ENCODE data around the gene ACVR2B. TPM values are rescaled to one million over a fixed set of nuclear protein-coding genes. Genes with fewer than 3 reads are reported as not detected.
A peak's percentile ranks its signal among the peaks of the same experiment; 100 is the strongest.
"Not testable (repeated sequence)": the region's sequence is repeated elsewhere in the genome, so short reads cannot be mapped to it uniquely, and the experiment has no call there.

Gene ACVR2B
- total RNA-seq (2014; rRNA removed) (1.5 and 1.8 TPM in 2 replicates), Bru-seq, nascent RNA (percentile 56 among the genes with signal in this experiment), BruChase-seq, experiment 1, labeled RNA remaining after a 6-hour chase (percentile 63 among the genes with signal in this experiment), BruChase-seq, experiment 2, labeled RNA remaining after a 2-hour chase (percentile 68 among the genes with signal in this experiment)
- long read RNA-seq, full-length matches to known transcripts: 2 of 2 reads
- long read RNA-seq, partial matches to known transcripts: 0 of 2 reads
- long read RNA-seq, other reads (novel, unspliced or antisense): 0 of 2 reads

DNA sequence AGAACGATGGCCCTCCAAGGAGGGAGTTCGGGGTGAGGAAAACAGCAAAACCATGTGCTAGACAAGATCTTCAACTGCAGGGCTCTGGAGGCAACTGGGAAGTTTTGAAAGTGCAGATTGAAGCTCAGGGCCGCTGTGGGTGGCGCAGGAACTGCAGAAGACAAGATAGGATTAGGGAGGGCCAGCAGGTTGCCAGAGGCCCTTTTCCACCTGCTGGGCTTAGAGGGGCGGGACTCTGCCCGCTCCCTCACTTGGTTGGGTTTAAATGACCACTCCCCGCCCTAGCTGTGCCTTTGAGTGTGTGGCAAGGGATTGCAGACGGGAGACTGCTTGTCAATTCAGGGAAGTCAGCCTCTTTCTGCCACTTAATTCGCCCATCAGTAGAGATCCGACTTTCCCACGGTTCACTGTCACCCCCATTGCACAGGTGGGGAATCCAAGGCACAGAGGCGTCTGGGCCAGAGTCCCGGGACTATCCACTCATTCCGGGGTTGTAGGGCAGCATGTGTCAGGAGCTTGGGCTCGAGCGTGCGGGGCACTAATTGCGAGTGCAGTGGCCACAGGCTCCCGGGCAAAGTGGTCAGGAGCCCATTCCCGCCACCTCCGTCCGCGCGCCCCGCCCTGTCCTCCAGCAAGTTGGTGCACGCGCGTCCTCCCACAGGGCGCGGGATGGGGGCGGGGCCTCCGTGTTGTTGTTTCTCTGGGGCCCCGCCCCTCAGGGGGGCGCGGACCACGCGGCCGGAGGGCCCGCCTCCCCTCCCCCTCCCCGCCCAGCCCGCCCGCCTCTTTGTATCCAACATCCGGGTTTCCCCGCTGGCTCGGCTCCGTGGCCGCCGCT lies at the start of gene ACVR2B:
TSS of gene ACVR2B (plus strand) at position 816 of the 838 bp plus-strand sequence. CDS start 433 bp downstream, outside the sequence.
- H2AFZ ChIP-seq (ENCODE audit: low read length): peak within 1 kb of the TSS; percentile 92
- H3K9me2 ChIP-seq (replicated peaks; ENCODE audit: low read length): no peaks in the 10 kb centered on the region
- H3K9ac ChIP-seq (ENCODE audit: low read length): peak within 1 kb of the TSS; percentile 81
- no peaks in the 10 kb centered on the region for H3K36me3 ChIP-seq (ENCODE audit: low read depth, low read length)
- no peaks in the 10 kb centered on the region for H3F3A ChIP-seq (ENCODE audit: low read length, unreplicated experiment)
- no peak for TF ChIP-seq EZH2phosphoT487 (IDR thresholded peaks at IDR 0.05; ENCODE audit: borderline replicate concordance, low read length)
- TF ChIP-seq, protein P1, sequence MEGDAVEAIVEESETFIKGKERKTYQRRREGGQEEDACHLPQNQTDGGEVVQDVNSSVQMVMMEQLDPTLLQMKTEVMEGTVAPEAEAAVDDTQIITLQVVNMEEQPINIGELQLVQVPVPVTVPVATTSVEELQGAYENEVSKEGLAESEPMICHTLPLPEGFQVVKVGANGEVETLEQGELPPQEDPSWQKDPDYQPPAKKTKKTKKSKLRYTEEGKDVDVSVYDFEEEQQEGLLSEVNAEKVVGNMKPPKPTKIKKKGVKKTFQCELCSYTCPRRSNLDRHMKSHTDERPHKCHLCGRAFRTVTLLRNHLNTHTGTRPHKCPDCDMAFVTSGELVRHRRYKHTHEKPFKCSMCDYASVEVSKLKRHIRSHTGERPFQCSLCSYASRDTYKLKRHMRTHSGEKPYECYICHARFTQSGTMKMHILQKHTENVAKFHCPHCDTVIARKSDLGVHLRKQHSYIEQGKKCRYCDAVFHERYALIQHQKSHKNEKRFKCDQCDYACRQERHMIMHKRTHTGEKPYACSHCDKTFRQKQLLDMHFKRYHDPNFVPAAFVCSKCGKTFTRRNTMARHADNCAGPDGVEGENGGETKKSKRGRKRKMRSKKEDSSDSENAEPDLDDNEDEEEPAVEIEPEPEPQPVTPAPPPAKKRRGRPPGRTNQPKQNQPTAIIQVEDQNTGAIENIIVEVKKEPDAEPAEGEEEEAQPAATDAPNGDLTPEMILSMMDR (conservative IDR thresholded peaks at IDR 0.05; ENCODE audit: low read depth, low read length): no peak
- TF ChIP-seq EZH2 (IDR thresholded peaks at IDR 0.05; ENCODE audit: low read length, unreplicated experiment): no peak
- ATAC-seq (peak; percentile 42), DNase-seq (peak; percentile 82)
- H4K20me1 ChIP-seq (ENCODE audit: low read length): no peaks in the 10 kb centered on the region
- peak within 1 kb of the TSS; percentile 82 for H3K4me3 ChIP-seq (ENCODE audit: low read length)
- peaks cover 22% of the 10 kb centered on the region for H3K79me2 ChIP-seq (ENCODE audit: low read length)
- H3K9me3 ChIP-seq (ENCODE audit: low read length): no peaks in the 10 kb centered on the region; the same call in 1 of the 2 replicates
- no peaks in the 10 kb centered on the region for H3K27me3 ChIP-seq (ENCODE audit: low read length)
- POLR2A ChIA-PET (ENCODE audit: unreplicated experiment): no interaction called here
- intact Hi-C loops (cut with micrococcal nuclease): loop anchor here (10.0 kb wide), 2 partner anchors 318 to 448 kb away; partner anchors contain the start of genes ACAA1 and MYD88
- TSS peak; percentile 20 for BruUV-seq (replicated peaks)
- H3K4me2 ChIP-seq (ENCODE audit: low read length): peak within 1 kb of the TSS; percentile 100
- no peak within 1 kb of the TSS for H3K27ac ChIP-seq (ENCODE audit: low read length)
- H3K4me1 ChIP-seq (ENCODE audit: insufficient read depth, low read length): peaks cover 18% of the 10 kb centered on the region; the same call in 1 of the 2 replicates
- CTCF ChIA-PET: interaction anchor here (0.6 to 1.0 kb wide), 2 partner anchors 107 to 119 kb away, joined by 3 read pairs; partner anchors contain the start of gene XYLB

DNA sequence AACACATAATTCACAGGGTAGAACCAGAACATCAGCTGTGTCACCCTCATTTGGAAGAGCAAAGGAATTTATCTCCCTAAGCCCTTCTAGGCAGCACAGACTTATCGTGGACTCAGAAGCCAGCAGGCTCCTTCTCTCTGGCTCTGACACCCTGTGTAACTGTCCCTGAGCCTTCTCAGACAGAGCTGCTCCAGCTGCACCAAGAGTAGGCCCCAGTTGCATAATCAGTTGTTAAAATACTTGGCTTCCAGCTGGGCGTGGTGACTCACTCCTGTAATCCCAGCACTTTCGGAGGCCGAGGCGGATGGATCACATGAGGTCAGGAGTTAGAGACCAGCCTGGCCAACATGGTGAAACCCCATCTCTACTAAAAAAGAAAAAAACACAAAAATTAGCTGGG lies 49.4 kb upstream of the ACVR2B start:
- H4K20me1 ChIP-seq (ENCODE audit: low read length): no peaks in the 10 kb centered on the region

DNA sequence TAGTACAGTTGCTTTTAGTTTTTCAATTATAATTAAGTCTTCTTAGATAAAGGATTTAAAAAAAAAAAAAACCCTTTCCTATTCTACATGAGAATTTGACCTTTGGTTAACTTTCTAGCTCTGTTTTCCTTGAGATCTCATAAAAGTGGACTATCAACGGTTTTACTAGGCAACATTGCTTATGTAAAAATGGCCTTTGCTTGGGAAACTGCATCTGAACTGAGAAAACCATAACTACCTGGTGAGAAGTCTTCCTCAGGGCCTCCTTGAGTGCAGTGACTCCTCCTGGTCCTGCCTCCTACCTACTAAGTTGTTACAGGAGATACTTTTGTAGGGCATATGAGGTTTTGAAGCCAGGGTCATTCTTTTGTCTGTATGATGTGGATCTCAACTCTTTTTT lies 42.1 kb upstream of the ACVR2B start:
- Histone ChIP-seq H3K27ac (ENCODE audit: low read length) (no peak overlapping the region), H3K4me2 (ENCODE audit: low read length) (no peak overlapping the region), H3K9me3 (ENCODE audit: low read length) (no peaks in the 10 kb centered on the region), H3K9ac (ENCODE audit: low read length) (no peak overlapping the region), H3K4me1 (ENCODE audit: insufficient read depth, low read length) (no peaks in the 10 kb centered on the region), H4K20me1 (ENCODE audit: low read length) (no peaks in the 10 kb centered on the region), H3K27me3 (ENCODE audit: low read length) (no peaks in the 10 kb centered on the region), H3K9me2 (replicated peaks; ENCODE audit: low read length) (no peaks in the 10 kb centered on the region), H3K79me2 (ENCODE audit: low read length) (no peaks in the 10 kb centered on the region), H2AFZ (ENCODE audit: low read length) (no peak overlapping the region), H3K4me3 (ENCODE audit: low read length) (no peak overlapping the region), H3K36me3 (ENCODE audit: low read depth, low read length) (no peaks in the 10 kb centered on the region), H3F3A (ENCODE audit: low read length, unreplicated experiment) (no peaks in the 10 kb centered on the region)
- intact Hi-C loops (cut with micrococcal nuclease): no loop called here
- no peak for DNase-seq
- CTCF ChIA-PET: interaction anchor here (0.6 kb wide), 1 partner anchor 112 kb away, joined by 3 read pairs; no protein-coding TSS in a partner anchor
- ATAC-seq: no peak
- POLR2A ChIA-PET (ENCODE audit: unreplicated experiment): no interaction called here
- no TSS peak for BruUV-seq (replicated peaks)
- TF ChIP-seq, protein P1 (conservative IDR thresholded peaks at IDR 0.05; ENCODE audit: low read depth, low read length): no peak
- TF ChIP-seq EZH2 (IDR thresholded peaks at IDR 0.05; ENCODE audit: low read length, unreplicated experiment) (no peak), EZH2phosphoT487 (IDR thresholded peaks at IDR 0.05; ENCODE audit: borderline replicate concordance, low read length) (no peak)

More for the DNA sequence above, 49.4 kb upstream of the ACVR2B start:
- Histone ChIP-seq H3K9me2 (replicated peaks; ENCODE audit: low read length) (no peaks in the 10 kb centered on the region), H3K9ac (ENCODE audit: low read length) (no peak overlapping the region), H3K27ac (ENCODE audit: low read length) (no peak overlapping the region), H3K4me2 (ENCODE audit: low read length) (no peak overlapping the region), H3F3A (ENCODE audit: low read length, unreplicated experiment) (no peaks in the 10 kb centered on the region), H3K79me2 (ENCODE audit: low read length) (no peaks in the 10 kb centered on the region), H3K4me3 (ENCODE audit: low read length) (no peak overlapping the region), H3K9me3 (ENCODE audit: low read length) (no peaks in the 10 kb centered on the region), H3K4me1 (ENCODE audit: insufficient read depth, low read length) (no peaks in the 10 kb centered on the region), H3K27me3 (ENCODE audit: low read length) (no peaks in the 10 kb centered on the region), H2AFZ (ENCODE audit: low read length) (no peak overlapping the region), H3K36me3 (ENCODE audit: low read depth, low read length) (peaks cover 41% of the 10 kb centered on the region)
- intact Hi-C loops (cut with micrococcal nuclease): no loop called here
- ChIA-PET POLR2A (ENCODE audit: unreplicated experiment) (no interaction called here), CTCF (no interaction called here)
- BruUV-seq (replicated peaks): no TSS peak
- TF ChIP-seq EZH2phosphoT487 (IDR thresholded peaks at IDR 0.05; ENCODE audit: borderline replicate concordance, low read length): no peak
- TF ChIP-seq EZH2 (IDR thresholded peaks at IDR 0.05; ENCODE audit: low read length, unreplicated experiment): no peak
- ATAC-seq: peak; percentile 24; the same call in 1 of the 2 replicates
- peak; percentile 57 for DNase-seq

DNA sequence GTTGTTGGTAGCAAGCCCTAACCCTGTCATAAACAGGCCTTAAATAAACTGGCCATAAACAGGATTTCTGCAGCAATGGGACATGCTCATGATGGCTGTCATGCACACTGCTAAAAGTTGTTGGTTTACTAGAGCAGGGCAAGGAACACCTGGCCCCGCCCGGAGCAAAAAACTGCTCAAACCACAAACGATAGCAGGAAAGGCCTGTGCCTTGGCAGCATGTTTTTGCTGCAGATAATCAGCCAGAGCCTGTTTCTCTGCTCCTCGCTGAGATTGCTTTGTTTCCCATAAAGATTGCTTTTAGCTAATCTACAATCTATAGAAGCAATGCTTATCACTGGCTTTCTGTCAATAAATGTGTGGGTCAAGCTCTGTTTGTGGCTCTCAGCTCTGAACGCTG lies 32.9 kb upstream of the ACVR2B start:
- H3K27me3 ChIP-seq (ENCODE audit: low read length); BruUV-seq (replicated peaks); H3K27ac ChIP-seq (ENCODE audit: low read length); H3K36me3 ChIP-seq (ENCODE audit: low read depth, low read length); ATAC-seq; intact Hi-C loops (cut with micrococcal nuclease); CTCF ChIA-PET; H4K20me1 ChIP-seq (ENCODE audit: low read length); H3F3A ChIP-seq (ENCODE audit: low read length, unreplicated experiment); H2AFZ ChIP-seq (ENCODE audit: low read length); H3K4me1 ChIP-seq (ENCODE audit: insufficient read depth, low read length); H3K9ac ChIP-seq (ENCODE audit: low read length); POLR2A ChIA-PET (ENCODE audit: unreplicated experiment); H3K9me2 ChIP-seq (replicated peaks; ENCODE audit: low read length); H3K79me2 ChIP-seq (ENCODE audit: low read length); H3K4me2 ChIP-seq (ENCODE audit: low read length); H3K4me3 ChIP-seq (ENCODE audit: low read length); DNase-seq; H3K9me3 ChIP-seq (ENCODE audit: low read length): not testable (repeated sequence)

Measured in PC-3 (cell line).